GM18909 (cell line): ENCODE results near the gene HPX.

ENCODE experiments used
- ATAC-seq: cut with Tn5 transposase; IDR thresholded peaks from one replicate; pipeline ENCODE4 v1.9.1; 2021; ENCODE audit warnings: mild to moderate bottlenecking; ENCODE audit not compliant: unreplicated experiment, poor library complexity

Gene HPX, protein sequence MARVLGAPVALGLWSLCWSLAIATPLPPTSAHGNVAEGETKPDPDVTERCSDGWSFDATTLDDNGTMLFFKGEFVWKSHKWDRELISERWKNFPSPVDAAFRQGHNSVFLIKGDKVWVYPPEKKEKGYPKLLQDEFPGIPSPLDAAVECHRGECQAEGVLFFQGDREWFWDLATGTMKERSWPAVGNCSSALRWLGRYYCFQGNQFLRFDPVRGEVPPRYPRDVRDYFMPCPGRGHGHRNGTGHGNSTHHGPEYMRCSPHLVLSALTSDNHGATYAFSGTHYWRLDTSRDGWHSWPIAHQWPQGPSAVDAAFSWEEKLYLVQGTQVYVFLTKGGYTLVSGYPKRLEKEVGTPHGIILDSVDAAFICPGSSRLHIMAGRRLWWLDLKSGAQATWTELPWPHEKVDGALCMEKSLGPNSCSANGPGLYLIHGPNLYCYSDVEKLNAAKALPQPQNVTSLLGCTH

DNA sequence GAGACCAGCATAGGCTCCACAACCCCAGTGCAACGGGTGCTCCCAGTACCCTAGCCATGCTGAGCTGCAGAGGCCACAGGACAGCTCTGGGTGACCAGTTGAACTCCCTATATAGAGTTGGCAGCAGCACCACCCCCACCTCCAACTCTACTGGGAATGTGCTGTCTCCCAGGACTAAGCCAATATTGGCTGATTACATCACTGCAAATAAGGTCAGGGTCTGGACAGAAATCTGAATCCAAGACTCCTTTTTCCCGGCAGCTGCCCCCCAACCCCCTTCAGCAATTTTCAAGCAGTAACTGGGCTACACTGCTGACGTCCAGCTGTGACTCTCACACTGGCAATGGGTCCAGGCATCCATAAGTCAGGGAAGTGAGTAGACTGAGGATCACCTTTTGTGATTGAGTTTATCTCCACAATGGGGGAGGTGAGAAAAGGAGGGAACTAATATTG lies at the start of gene HPX:
HPX (minus strand) TSS at position 82 of the 453 bp plus-strand sequence; CDS start at position 58, 24 bp downstream.
- no peak for ATAC-seq

- no peak for ATAC-seq
These were observed 48.5 kb upstream of the HPX start for GRCh38 chr11:6489306-6489705.

DNA sequence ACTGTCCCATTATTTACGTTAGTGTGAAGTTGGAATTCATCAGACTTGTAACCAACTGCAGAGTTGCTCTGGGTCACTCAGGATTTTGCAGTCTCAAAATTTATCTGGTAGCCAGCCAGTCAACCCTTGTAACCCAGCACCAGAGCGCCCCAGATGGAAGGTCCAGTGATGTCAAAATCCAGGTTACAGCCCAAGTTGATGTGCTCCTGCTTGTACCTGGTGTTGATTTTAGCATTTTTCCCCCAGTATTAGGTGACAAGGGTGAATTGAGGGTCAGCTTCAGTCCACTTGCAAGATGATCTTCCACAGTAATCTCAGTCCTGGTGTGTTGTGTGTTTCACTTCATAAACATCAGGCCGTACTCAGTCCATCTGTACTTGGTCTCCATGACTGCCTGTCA lies 48.0 kb upstream of the HPX start:
- no peak for ATAC-seq

DNA sequence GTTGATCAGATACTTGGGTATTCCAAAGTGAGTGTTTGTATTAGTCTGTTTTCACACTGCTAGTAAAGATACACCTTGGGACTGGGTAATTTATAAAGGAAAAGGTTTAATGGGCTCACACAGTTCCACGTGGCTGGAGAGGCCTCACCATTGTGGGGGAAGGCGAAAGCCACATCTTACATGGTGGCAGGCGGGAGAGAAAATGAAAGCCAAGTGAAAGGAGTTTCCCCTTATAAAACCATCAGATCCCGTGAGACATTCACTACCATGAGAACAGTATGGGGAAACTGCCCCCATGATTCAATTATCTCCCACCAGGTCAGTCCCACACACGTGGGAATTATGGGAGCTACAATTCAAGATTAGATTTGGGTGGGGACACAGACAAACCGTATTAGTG lies 47.6 kb upstream of the HPX start:
- ATAC-seq, result no peak

DNA sequence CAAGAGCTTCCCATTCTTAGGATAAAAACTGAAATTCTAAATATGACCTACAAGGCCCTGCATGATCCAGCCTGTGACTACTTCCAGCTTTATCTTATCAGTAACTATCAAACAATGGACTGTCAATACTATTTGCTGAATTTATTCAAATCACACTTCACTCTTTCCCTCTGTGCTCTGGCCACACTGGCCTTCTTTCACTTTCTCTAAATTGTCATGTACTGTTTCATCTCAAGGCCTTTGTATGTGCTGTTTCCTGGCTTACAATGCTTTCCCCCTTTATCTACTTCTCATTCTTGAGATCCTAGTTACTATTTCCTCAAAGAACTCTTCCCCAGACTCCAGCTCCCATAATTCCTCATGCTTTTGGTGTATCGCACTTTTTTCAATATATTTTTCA lies 46.2 kb upstream of the HPX start:
- ATAC-seq, result no peak

GRCh38 chr11:6486256-6486655 lies 45.5 kb upstream of the HPX start:
- no peak for ATAC-seq

GRCh38 chr11:6485661-6486060 lies 44.9 kb upstream of the HPX start:
- no peak for ATAC-seq

DNA sequence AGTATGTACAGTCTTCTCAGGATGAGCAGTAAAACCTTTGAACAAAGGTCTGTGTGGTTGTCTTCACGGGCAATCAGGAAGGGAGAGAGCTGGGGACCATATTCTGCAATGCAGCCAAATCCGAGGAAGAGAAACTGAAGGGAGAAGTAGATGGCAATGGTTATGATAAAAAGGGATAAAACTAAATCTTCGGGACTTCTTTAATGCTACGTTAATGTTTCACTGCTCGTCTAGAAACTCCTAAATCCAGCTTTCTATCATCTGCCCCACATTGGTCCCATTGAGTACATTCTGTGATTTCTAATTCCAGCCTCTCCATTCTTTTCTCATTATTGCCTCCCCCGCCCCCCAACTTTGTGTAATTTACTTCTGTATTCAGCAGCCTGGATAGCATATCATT lies 42.2 kb upstream of the HPX start:
- ATAC-seq, result no peak

DNA sequence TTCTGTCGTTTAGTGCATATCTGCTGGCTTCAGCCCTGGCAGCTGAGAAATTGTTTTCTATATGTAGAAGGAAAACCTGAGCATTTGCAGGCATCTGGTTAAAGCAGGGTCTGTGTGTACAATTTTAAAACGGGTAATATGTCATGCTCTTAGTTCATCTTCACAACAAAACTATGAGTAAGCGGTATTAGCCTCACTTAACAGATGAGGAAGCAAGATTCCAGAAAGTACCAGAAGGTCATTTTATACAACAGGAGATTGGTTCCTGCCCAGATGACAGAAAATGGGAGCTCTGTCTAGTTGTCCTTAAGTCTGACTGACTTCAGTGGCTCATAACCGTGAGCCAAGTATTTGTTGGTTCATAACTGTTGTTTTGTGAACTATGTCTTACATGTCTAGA lies 41.7 kb upstream of the HPX start:
- ATAC-seq, result no peak

GRCh38 chr11:6481924-6482275 lies 41.1 kb upstream of the HPX start:
- no peak for ATAC-seq

GRCh38 chr11:6481012-6481923 lies 40.5 kb upstream of the HPX start, which contains the start of the genes ARFIP2 and TIMM10B:
TSS of gene ARFIP2 (minus strand) at chr11:6481331. CDS start at chr11:6480421, 910 bp downstream.
TSS of gene TIMM10B (plus strand) at chr11:6481501. CDS start at chr11:6481517, 16 bp downstream.
- peak; percentile 99 for ATAC-seq

GRCh38 chr11:6480299-6480914 lies 39.6 kb upstream of the HPX start:
- no peak for ATAC-seq

GRCh38 chr11:6476571-6476970 lies 35.8 kb upstream of the HPX start:
- ATAC-seq, result no peak

DNA sequence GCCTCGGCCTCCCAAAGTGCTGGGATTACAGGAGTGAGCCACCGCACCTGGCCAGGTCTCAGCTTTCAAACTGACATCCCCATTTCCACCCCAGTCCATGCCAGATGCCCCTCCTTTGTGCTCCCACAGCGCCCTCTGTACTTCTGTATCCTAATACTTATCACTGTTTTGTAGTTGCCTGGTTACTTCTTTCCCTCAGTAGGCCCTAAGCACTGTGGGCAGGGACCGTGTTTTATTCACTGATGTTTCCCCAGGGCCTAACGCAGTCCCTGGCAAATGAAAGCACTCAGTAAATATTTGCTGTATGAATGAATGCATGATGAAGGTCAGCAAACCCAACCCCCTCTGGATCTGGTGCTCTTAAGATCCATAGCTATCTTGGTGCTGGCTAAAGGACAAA lies 35.1 kb upstream of the HPX start:
- no peak for ATAC-seq

DNA sequence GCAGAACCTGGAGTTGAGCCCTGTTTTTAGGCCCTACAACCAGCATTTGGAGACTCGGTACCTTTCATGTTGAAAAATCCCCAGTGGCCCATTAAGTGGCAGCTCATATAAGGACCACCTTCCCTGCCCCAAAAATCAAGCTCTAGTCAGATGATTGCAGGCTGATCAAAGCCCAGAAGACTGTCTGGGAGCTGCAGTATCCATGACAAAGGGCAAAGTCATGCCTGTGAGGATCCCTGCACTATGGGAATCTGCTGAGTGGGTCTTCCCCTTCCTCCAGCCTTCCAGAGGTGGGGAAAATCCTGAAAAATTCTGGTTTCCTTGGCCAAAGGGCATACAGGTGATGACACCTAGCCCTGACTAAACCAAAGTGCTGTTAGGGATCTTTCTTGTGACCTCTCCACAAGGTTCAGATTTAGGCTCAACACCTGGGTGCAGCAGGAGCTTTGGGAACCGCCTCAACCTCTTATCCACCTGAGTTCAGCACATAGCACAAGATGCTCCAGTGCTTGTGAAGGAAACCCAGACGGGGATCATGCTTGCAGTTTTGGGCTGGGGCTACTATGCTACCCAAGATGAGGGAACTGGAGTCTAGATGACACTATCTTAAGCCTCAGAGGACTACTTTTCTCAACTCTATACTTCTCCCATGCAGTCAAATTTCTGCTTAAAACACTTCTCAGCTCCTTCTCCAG lies 34.2 kb upstream of the HPX start:
- no peak for ATAC-seq

GRCh38 chr11:6474413-6474792 lies 33.6 kb upstream of the HPX start:
- ATAC-seq, result no peak

- ATAC-seq, result peak; percentile 64
These were observed 32.9 kb upstream of the HPX start, which contains the start of gene TRIM3 for GRCh38 chr11:6473451-6474412. TSS of gene TRIM3 (minus strand) at chr11:6473941. CDS start at chr11:6465695, 8,246 bp downstream.

- no peak for ATAC-seq
These were observed 32.1 kb upstream of the HPX start for GRCh38 chr11:6472934-6473333.

DNA sequence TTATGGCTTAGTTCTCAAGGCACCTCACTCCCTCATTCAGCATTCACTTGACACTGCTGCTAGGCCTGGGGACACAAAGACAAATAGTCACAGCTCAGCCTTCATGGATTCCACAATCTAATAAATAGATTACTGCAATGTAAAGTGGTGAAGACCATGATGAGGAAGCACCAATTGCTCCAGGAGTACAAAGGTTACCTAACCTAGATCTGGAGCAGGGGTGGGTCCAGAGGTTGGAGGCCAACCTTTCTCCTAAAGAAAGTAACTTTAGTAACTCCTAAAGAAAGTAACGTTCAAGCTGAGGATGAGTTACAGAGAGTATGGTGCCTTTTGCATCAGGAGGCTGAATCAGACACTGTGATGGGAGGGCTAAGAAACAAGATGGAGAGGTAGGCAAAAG lies 28.8 kb upstream of the HPX start:
- ATAC-seq, result no peak
